Karpas-422 (cell line): Measurements from ENCODE around the gene TBX5. TPM values are rescaled to one million over a fixed set of nuclear protein-coding genes. Genes with fewer than 3 reads are reported as not detected.

Source experiments
- DNase-seq: peaks from one replicate; pipeline ENCODE4 v3.0.0-alpha.2; 2015
- H2AFZ ChIP-seq: fragments of 200-600 bp; sonication (generic); 2 replicates; pipeline ENCODE4 v1.6.1; 2014; ENCODE audit warnings: antibody characterized with exemption, low read length, mixed read lengths
- H3K27ac ChIP-seq: fragments of 200-600 bp; sonication (generic); 2 replicates; pipeline ENCODE4 v1.5.1; 2014; ENCODE audit warnings: mild to moderate bottlenecking, low read length, moderate library complexity
- H3K27me3 ChIP-seq: fragments of 200-600 bp; sonication (generic); 2 replicates; pipeline ENCODE4 v1.6.1; 2014; ENCODE audit warnings: low read length, mixed read lengths
- H3K36me3 ChIP-seq: fragments of 200-600 bp; sonication (generic); 2 replicates; pipeline ENCODE4 v1.6.1; 2014; ENCODE audit warnings: low read length, mixed read lengths; ENCODE audit not compliant: insufficient read depth
- H3K4me1 ChIP-seq: fragments of 200-600 bp; sonication (generic); 2 replicates; pipeline ENCODE4 v1.6.1; 2014; ENCODE audit warnings: mild to moderate bottlenecking, low read length, mixed read lengths
- H3K4me2 ChIP-seq: fragments of 200-600 bp; sonication (generic); 2 replicates; pipeline ENCODE4 v1.6.1; 2014; ENCODE audit warnings: low read length, low read depth, mild to moderate bottlenecking; ENCODE audit not compliant: poor library complexity, severe bottlenecking
- H3K4me3 ChIP-seq: fragments of 200-600 bp; sonication (generic); 2 replicates; pipeline ENCODE4 v1.5.1; 2014; ENCODE audit warnings: mild to moderate bottlenecking, antibody characterized with exemption, low read length, mixed read lengths
- H3K79me2 ChIP-seq: fragments of 200-600 bp; sonication (generic); 2 replicates; pipeline ENCODE4 v1.6.1; 2014; ENCODE audit warnings: mild to moderate bottlenecking, low read length, mixed read lengths
- H3K9ac ChIP-seq: fragments of 200-600 bp; sonication (generic); 2 replicates; pipeline ENCODE4 v1.6.0; 2014; ENCODE audit warnings: low read length
- H3K9me2 ChIP-seq: fragments of 200-600 bp; sonication (generic), shearing (Covaris generic); replicated peaks from 2 replicates; pipeline ENCODE4 v1.6.0; 2014; ENCODE audit warnings: mild to moderate bottlenecking, low read length, moderate library complexity; ENCODE audit not compliant: insufficient read depth
- H3K9me3 ChIP-seq: fragments of 300-700, 200-600 bp; sonication (generic); 2 replicates; pipeline ENCODE4 v1.6.1; 2014; ENCODE audit warnings: low read length, mixed read lengths
- H4K20me1 ChIP-seq: fragments of 200-600 bp; sonication (generic); 2 replicates; pipeline ENCODE4 v1.6.1; 2014; ENCODE audit warnings: mild to moderate bottlenecking, antibody characterized with exemption, low read length, low read depth; ENCODE audit not compliant: insufficient read depth
- total RNA-seq: library from RNA; depleted of rRNA; stranded (reverse); fragments of >200 nt; shearing (Covaris generic); gene quantifications from 2 replicates; pipeline ENCODE4 v1.2.3, GENCODE V29; 2014; ENCODE audit warnings: low replicate concordance

Gene TBX5
- total RNA-seq, 1 experiment from 2014 or later = not detected

DNA sequence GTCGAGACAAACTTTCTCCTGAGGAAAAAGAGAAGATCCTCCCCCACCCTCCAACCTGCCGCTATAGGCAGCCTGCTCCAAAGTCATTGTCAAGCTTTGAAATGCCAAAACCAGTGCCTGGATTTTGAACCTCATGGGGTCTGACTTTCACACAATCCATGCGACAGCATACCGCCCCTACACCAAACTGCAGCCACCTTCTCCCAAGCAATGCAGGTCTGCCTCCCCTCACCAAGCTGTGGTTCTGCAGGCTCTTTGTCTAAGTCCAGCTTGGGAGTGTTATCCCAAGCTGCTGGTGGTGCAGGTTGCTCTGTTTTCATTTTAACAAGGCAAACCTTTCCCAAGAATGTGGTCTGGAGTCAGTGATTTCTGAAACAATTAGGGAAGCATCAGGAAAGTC lies 12.4 kb downstream of the TBX5 start:
- H2AFZ ChIP-seq = no peak overlapping the region
- H3K4me1 ChIP-seq = no peaks in the 10 kb centered on the region
- no peak overlapping the region for H3K9ac ChIP-seq
- H3K4me3 ChIP-seq = no peak overlapping the region
- H3K27me3 ChIP-seq = no peaks in the 10 kb centered on the region
- H3K4me2 ChIP-seq = no peak overlapping the region
- H3K36me3 ChIP-seq = no peaks in the 10 kb centered on the region
- H3K79me2 ChIP-seq = no peaks in the 10 kb centered on the region
- no peaks in the 10 kb centered on the region for H3K9me2 ChIP-seq
- H3K27ac ChIP-seq = no peak overlapping the region
- no peak for DNase-seq
- H3K9me3 ChIP-seq = no peaks in the 10 kb centered on the region
- H4K20me1 ChIP-seq = no peaks in the 10 kb centered on the region

DNA sequence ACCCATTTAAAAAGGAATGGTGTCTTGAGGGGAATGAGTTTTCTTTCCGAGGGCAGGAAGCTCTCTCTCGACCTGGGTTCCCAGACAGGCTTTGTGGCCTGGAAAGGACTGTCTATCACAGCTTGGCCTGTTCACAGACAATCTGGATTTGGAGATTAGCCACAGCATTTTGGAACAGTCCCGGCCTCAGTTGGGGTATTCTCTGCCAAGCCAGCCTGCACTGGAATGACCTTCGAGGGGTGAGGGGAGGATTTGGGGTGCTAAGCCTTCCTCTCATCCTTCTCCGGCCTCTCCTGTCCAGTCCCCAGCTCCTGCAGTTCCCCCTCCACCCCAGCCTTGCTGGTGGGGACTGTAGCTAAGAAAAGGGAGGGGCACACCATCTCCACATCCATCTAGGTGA lies 13.0 kb downstream of the TBX5 start:
- no peaks in the 10 kb centered on the region for H3K36me3 ChIP-seq
- no peaks in the 10 kb centered on the region for H3K79me2 ChIP-seq
- H3K9me2 ChIP-seq = no peaks in the 10 kb centered on the region
- H3K4me2 ChIP-seq = no peak overlapping the region
- DNase-seq = no peak
- H2AFZ ChIP-seq = no peak overlapping the region
- no peaks in the 10 kb centered on the region for H3K9me3 ChIP-seq
- no peak overlapping the region for H3K27ac ChIP-seq
- H4K20me1 ChIP-seq = no peaks in the 10 kb centered on the region
- no peaks in the 10 kb centered on the region for H3K27me3 ChIP-seq
- no peaks in the 10 kb centered on the region for H3K4me1 ChIP-seq
- H3K4me3 ChIP-seq = no peak overlapping the region
- H3K9ac ChIP-seq = no peak overlapping the region

DNA sequence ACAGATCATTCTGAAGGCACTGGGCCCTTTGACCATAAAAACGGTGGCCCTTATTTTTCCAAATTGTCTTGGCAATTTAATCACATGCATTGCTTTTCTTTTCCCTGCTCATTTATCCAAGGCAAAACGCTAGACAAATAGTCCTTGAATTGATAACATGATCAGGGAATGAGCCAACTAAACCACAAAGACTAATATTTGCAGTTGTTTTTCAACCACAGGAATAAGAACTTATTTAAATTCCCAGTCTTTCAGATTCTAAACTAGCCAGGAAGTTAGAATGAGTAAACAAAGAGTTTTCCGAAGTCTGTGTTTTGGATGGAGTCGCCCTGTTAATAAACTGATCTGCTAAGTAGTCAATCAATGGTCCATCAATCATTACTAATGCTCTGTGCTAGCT lies 14.9 kb downstream of the TBX5 start:
- H3K27ac ChIP-seq = no peak overlapping the region
- no peaks in the 10 kb centered on the region for H3K4me1 ChIP-seq
- no peak overlapping the region for H3K4me3 ChIP-seq
- DNase-seq = no peak
- H3K27me3 ChIP-seq = no peaks in the 10 kb centered on the region
- no peaks in the 10 kb centered on the region for H4K20me1 ChIP-seq
- no peaks in the 10 kb centered on the region for H3K9me2 ChIP-seq
- no peaks in the 10 kb centered on the region for H3K36me3 ChIP-seq
- no peak overlapping the region for H3K4me2 ChIP-seq
- no peak overlapping the region for H2AFZ ChIP-seq
- no peak overlapping the region for H3K9ac ChIP-seq
- no peaks in the 10 kb centered on the region for H3K79me2 ChIP-seq
- H3K9me3 ChIP-seq = no peaks in the 10 kb centered on the region

DNA sequence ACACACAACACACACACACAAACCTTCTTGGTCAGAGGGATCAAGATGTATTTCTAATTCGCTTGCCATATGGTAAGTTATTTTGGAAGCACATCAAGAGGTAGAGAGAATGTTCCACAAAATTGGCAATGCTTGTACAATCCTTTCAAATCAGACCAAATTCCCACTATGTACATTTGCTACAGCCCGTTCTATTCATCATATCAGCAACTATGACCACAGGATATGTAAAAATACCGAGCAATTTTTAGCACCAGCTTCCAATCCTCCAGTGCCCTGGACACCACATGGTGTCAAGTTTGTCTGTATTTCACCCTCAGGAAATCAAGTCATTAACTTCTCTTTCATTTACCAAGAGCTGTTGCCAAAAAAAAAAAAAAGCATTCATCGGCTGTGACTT lies 21.2 kb downstream of the TBX5 start:
- Histone ChIP-seq H3K9me2 (no peaks in the 10 kb centered on the region), H2AFZ (no peak overlapping the region), H3K9ac (no peak overlapping the region), H3K9me3 (no peaks in the 10 kb centered on the region), H3K4me3 (no peak overlapping the region), H3K27ac (no peak overlapping the region), H3K27me3 (no peaks in the 10 kb centered on the region), H4K20me1 (no peaks in the 10 kb centered on the region), H3K4me1 (no peaks in the 10 kb centered on the region), H3K36me3 (no peaks in the 10 kb centered on the region), H3K4me2 (no peak overlapping the region), H3K79me2 (no peaks in the 10 kb centered on the region)
- no peak for DNase-seq

DNA sequence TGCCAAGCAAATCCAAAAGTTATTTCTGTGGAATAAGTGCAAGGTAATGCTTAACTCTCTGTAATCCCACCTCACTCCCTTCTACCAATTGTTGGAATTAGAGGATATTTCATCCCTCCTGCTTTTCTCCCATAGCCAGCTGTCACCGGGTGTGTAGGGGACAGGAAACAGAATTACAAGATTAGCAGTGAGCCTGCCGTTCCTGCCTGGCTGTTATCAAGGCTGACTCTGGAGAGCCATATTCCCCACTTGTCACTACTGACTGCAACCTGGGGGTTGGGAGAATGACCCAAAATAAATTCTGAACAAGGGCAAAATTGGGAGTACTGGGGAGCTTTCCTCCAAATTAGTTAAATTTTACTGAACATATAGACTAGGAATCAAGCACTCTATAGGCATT lies 24.8 kb downstream of the TBX5 start:
- H3K79me2 ChIP-seq = no peaks in the 10 kb centered on the region
- no peak for DNase-seq
- no peak overlapping the region for H3K4me2 ChIP-seq
- no peaks in the 10 kb centered on the region for H3K9me3 ChIP-seq
- H3K9me2 ChIP-seq = no peaks in the 10 kb centered on the region
- no peak overlapping the region for H3K9ac ChIP-seq
- H3K4me3 ChIP-seq = no peak overlapping the region
- no peaks in the 10 kb centered on the region for H3K4me1 ChIP-seq
- H2AFZ ChIP-seq = no peak overlapping the region
- H3K36me3 ChIP-seq = no peaks in the 10 kb centered on the region
- H4K20me1 ChIP-seq = no peaks in the 10 kb centered on the region
- H3K27ac ChIP-seq = no peak overlapping the region
- no peaks in the 10 kb centered on the region for H3K27me3 ChIP-seq

DNA sequence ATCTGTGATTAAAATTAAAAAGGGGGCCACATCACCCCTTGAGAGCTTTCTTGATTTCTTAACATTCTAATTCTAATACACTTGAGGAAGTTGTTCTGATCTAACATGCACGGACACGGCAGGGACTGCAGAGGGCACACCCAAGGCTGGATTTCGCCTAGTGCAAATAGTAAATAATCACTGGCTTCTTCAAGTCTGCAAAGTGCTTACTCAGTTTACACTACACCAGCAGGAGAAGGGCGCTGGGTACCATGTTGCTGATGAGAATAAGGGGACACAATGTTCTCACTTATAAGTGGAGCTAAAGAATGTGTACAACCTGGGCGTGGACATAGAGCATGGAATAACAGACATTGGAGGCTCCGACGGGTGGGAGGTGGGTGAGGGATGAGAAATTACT lies 34.2 kb downstream of the TBX5 start:
- Histone ChIP-seq H3K9me3 (no peaks in the 10 kb centered on the region), H3K9me2 (no peaks in the 10 kb centered on the region), H3K4me3 (no peak overlapping the region), H2AFZ (no peak overlapping the region), H3K9ac (no peak overlapping the region), H3K79me2 (no peaks in the 10 kb centered on the region), H3K27ac (no peak overlapping the region), H4K20me1 (no peaks in the 10 kb centered on the region), H3K36me3 (no peaks in the 10 kb centered on the region), H3K4me2 (no peak overlapping the region), H3K27me3 (no peaks in the 10 kb centered on the region), H3K4me1 (no peaks in the 10 kb centered on the region; the same call in 1 of the 2 replicates)
- no peak for DNase-seq

DNA sequence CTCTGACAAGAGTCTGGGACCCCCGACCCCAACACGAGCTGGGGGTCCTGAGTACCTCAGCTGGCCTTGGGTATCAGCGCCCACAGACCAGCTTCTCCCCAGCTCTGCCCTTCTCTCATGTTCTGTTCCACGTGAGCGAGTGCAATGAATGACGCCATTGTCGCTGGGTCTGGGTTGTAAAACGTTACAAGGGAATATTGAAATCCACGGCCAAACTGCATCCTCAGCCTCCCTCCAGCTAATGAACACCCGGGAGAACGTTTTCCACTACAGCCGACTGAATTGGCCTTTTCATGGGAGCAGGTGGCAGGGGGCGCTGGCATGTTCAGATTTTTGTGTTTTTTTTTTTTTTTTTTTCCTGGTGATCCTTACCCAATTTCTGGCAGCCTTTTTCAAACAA lies 34.7 kb downstream of the TBX5 start:
- DNase-seq = no peak
- Histone ChIP-seq H2AFZ (no peak overlapping the region), H3K4me1 (no peaks in the 10 kb centered on the region; the same call in 1 of the 2 replicates)

DNA sequence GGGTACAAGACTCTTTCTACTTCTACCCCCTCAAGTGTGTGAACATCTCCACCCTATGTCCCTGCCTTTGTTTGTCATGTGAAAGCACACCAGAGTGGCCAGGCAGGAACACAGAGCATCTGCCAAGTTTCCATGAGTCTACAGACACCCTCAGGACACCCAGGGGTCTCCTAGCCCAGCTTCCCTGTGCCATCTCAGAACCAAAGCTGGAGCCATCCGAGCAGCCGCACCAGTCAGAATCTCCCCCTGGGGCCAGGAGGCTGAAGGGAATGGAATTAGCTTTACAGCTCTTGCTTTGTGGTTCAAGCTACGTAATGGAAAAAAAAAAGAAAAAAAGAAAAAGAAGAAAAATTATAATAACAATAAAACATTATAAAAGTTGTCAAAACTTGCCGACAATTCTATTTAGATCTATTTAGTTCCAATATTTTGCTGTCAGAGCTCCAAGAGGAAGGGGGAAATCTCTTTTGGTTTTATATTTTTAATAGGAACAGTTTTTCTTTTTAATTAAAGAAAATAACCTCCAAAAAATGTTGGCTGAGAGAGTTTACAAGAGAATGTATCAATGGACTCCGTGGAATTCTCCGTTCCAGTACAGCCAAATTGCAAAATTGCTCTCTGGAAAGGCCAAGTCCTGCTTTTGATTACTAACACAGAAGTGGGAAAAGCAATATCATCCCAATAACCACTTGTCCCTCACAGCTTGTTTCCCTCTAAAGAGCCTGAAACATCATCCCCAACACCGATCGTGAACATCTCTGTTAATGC lies 37.1 kb downstream of the TBX5 start:
- no peaks in the 10 kb centered on the region for H3K79me2 ChIP-seq
- H3K4me3 ChIP-seq = no peak overlapping the region
- no peaks in the 10 kb centered on the region for H3K27me3 ChIP-seq
- H3K9me2 ChIP-seq = no peaks in the 10 kb centered on the region
- no peaks in the 10 kb centered on the region for H3K36me3 ChIP-seq
- H3K4me1 ChIP-seq = no peaks in the 10 kb centered on the region
- no peak overlapping the region for H3K9ac ChIP-seq
- no peaks in the 10 kb centered on the region for H3K9me3 ChIP-seq
- no peak overlapping the region for H2AFZ ChIP-seq
- H3K4me2 ChIP-seq = no peak overlapping the region
- H4K20me1 ChIP-seq = no peaks in the 10 kb centered on the region
- H3K27ac ChIP-seq = no peak overlapping the region
- no peak for DNase-seq

More for the DNA sequence above, 34.7 kb downstream of the TBX5 start:
- Histone ChIP-seq H3K4me2 (no peak overlapping the region), H3K9ac (no peak overlapping the region), H4K20me1 (no peaks in the 10 kb centered on the region), H3K9me2 (no peaks in the 10 kb centered on the region), H3K36me3 (no peaks in the 10 kb centered on the region), H3K79me2 (no peaks in the 10 kb centered on the region), H3K4me3 (no peak overlapping the region), H3K27me3 (no peaks in the 10 kb centered on the region), H3K9me3 (no peaks in the 10 kb centered on the region), H3K27ac (no peak overlapping the region)
